HepG2 (cell line): ENCODE results near the gene CYSLTR2. TPM values are rescaled to one million over a fixed set of nuclear protein-coding genes. Genes with fewer than 3 reads are reported as not detected.

Experiments
- ATAC-seq: fragments of 200-7000 bp; cut with Tn5 transposase; 3 replicates; pipeline ENCODE4 v1.9.1; 2020; ENCODE audit warnings: mild to moderate bottlenecking, moderate library complexity
- BruUV-seq: library from RNA; stranded (reverse); fragments of 400-500 nt; replicated peaks from 2 replicates; lab custom pipeline; 2021; lab: Mats Ljungman, UMichigan
- CTCF ChIA-PET: fragments of 300-600 bp; formaldehyde crosslinking; extraction: SDS; loops from one replicate; lab custom pipeline; 2021; ENCODE audit warnings: low total read pairs, inconsistent platforms, low intra/inter-chr PET ratio; lab: Yijun Ruan, JAX
- POLR2A ChIA-PET: fragments of 350-600 bp; sonication (Branson Sonifier 250); formaldehyde crosslinking; loops from one replicate; lab custom pipeline; 2020; ENCODE audit warnings: antibody characterized with exemption, inconsistent platforms; lab: Yijun Ruan, JAX
- DNase-seq: peaks from one replicate; pipeline ENCODE4 v3.0.0-alpha.2; 2015; ENCODE audit warnings: low spot score
- FAIRE-seq: peaks from 3 replicates; lab custom pipeline; 2011; peaks lifted over from hg19 to GRCh38; lab: Jason Lieb, UNC
- H2AFZ ChIP-seq: one replicate; pipeline ENCODE4 v1.6.1; 2011; ENCODE audit warnings: low read length, inconsistent platforms
- H3K27ac ChIP-seq: fragments of 300-600 bp; 3 replicates; pipeline ENCODE4 v1.8.0; 2011; ENCODE audit warnings: mixed run types, mild to moderate bottlenecking, mixed read lengths, low read length, inconsistent platforms; ENCODE audit not compliant: insufficient read depth; ENCODE audit errors: extremely low read length
- H3K27me3 ChIP-seq, 2 experiments: fragments of 200-600 bp in 1 of 2; 2 replicates in 1 of 2; 3 replicates in 1 of 2; pipeline versions ENCODE4 v1.6.0 to v1.8.0; 2011; ENCODE audit warnings: low read length in 2 of 2, mild to moderate bottlenecking in 2 of 2, moderate library complexity in 2 of 2, inconsistent platforms in 1 of 2; ENCODE audit not compliant: insufficient read depth in 2 of 2, control insufficient read depth in 1 of 2
- H3K36me3 ChIP-seq, 2 experiments: fragments of 200-600 bp in 1 of 2; replicated peaks in 1 of 2; 2 replicates in 1 of 2; 3 replicates in 1 of 2; pipeline versions ENCODE4 v1.5.1 to v1.8.0; 2011; ENCODE audit warnings: low read length in 2 of 2, inconsistent platforms in 1 of 2; ENCODE audit not compliant: insufficient read depth in 2 of 2, control insufficient read depth in 1 of 2
- H3K4me1 ChIP-seq: 2 replicates; pipeline ENCODE4 v1.5.1; 2012; ENCODE audit warnings: low read length, inconsistent platforms; ENCODE audit not compliant: insufficient read depth
- H3K4me2 ChIP-seq: 2 replicates; pipeline ENCODE4 v1.6.0; 2011; ENCODE audit warnings: low read depth, low read length, inconsistent platforms
- H3K4me3 ChIP-seq, 3 experiments: fragments of 200-600 bp in 1 of 3; sonication (generic), shearing (Covaris generic) in 1 of 3; replicated peaks in 1 of 3; 2 replicates each; pipeline ENCODE4 v1.5.1; 2011 to 2016; ENCODE audit warnings: low read length in 3 of 3, inconsistent platforms in 2 of 3, low read depth in 2 of 3, mild to moderate bottlenecking in 2 of 3, control low read depth in 1 of 3, mixed read lengths in 1 of 3; ENCODE audit not compliant: insufficient read depth in 1 of 3
- H3K79me2 ChIP-seq: one replicate; pipeline ENCODE4 v1.6.1; 2011; ENCODE audit warnings: low read length, inconsistent platforms; ENCODE audit not compliant: insufficient read depth
- H3K9ac ChIP-seq: 2 replicates; pipeline ENCODE4 v1.6.0; 2011; ENCODE audit warnings: mild to moderate bottlenecking, low read depth, low read length, inconsistent platforms; ENCODE audit not compliant: insufficient read depth
- H3K9me3 ChIP-seq: 2 replicates; pipeline ENCODE4 v1.5.1; 2012; ENCODE audit warnings: mild to moderate bottlenecking, low read length
- H4K20me1 ChIP-seq: 2 replicates; pipeline ENCODE4 v1.6.0; 2011; ENCODE audit warnings: inconsistent platforms, mild to moderate bottlenecking, low read length, moderate library complexity; ENCODE audit not compliant: insufficient read depth
- ARNT ChIP-seq: fragments of 450-650 bp; IDR thresholded peaks from 2 replicates; pipeline ENCODE4 v1.6.1; 2017
- ARNTL ChIP-seq: sonication (generic); formaldehyde crosslinking; IDR thresholded peaks from 2 replicates; pipeline ENCODE4 v1.4.0; 2020; ENCODE audit warnings: mild to moderate bottlenecking, missing genetic modification reagents
- NAIF1 ChIP-seq: sonication (generic); formaldehyde crosslinking; IDR thresholded peaks from 2 replicates; pipeline ENCODE4 v1.5.0; 2020; ENCODE audit warnings: mild to moderate bottlenecking, missing genetic modification reagents, borderline replicate concordance
- NCOR1 ChIP-seq: fragments of 200-600 bp; sonication (generic); IDR thresholded peaks from 2 replicates; pipeline ENCODE4 v1.7.0; 2017; ENCODE audit warnings: antibody characterized with exemption, low read length, borderline replicate concordance
- NFE2L2 ChIP-seq: fragments of 150-350 bp; IDR thresholded peaks from 2 replicates; pipeline ENCODE4 v1.6.1; 2014; ENCODE audit warnings: low read length
- SMAD3 ChIP-seq: sonication (generic); formaldehyde crosslinking; IDR thresholded peaks from 2 replicates; pipeline ENCODE4 v1.4.0; 2020; ENCODE audit warnings: missing genetic modification reagents
- TCF7L2 ChIP-seq: IDR thresholded peaks from 2 replicates; pipeline ENCODE4 v1.6.1; 2011; ENCODE audit warnings: mild to moderate bottlenecking, low read depth, low read length, moderate library complexity
- ZNF383 ChIP-seq: sonication (generic); formaldehyde crosslinking; IDR thresholded peaks from 2 replicates; pipeline ENCODE4 v1.4.0; 2020; ENCODE audit warnings: missing genetic modification reagents, mild to moderate bottlenecking, borderline replicate concordance
- ZNF496 ChIP-seq: sonication (generic); formaldehyde crosslinking; IDR thresholded peaks from 2 replicates; pipeline ENCODE4 v1.8.1; 2023; ENCODE audit warnings: mild to moderate bottlenecking, moderate library complexity, missing genetic modification reagents; ENCODE audit not compliant: insufficient replicate concordance
- whole genome bisulfite sequencing: methylation state at CpG from one replicate; pipeline ENCODE4 v1.1.6; 2017; ENCODE audit warnings: low lambda C conversion rate; 5-methylcytosine and 5-hydroxymethylcytosine counted together
- in situ Hi-C: cut with HindIII; loops from 2 replicates; pipeline ENCODE4 v1.10.0; 2017; ENCODE audit warnings: low pct_unique_long_range_greater_than_20kb; ENCODE audit not compliant: extremely low pct_ligation_motif_present
- intact Hi-C: fragments of 100-400 bp; cut with micrococcal nuclease; formaldehyde crosslinking; loops from one replicate; pipeline ENCODE4 v1.10.0; 2022; ENCODE audit not compliant: unreplicated experiment
- polyA plus RNA-seq, 8 experiments: library from polyadenylated mRNA; depleted of rRNA in 3 of 8; stranded (reverse) in 7 of 8; unstranded in 1 of 8; fragments of >200 nt; fragmentation: Illumina TruSeq in 4 of 8; extraction: Trizol in 4 of 8; gene quantifications; 2 replicates each; pipeline versions ENCODE4 v1.2.1 to v1.2.3, GENCODE V29; 2011 to 2016; ENCODE audit warnings: low read depth in 4 of 8, missing spikeins in 1 of 8, mixed read lengths in 1 of 8; ENCODE audit not compliant: insufficient read depth in 1 of 8
- total RNA-seq, 5 experiments: library from RNA; depleted of rRNA; stranded (reverse); fragments of >200 nt; fragmentation: Illumina TruSeq; extraction: Trizol; gene quantifications; 2 replicates each; pipeline ENCODE4 v1.2.3, GENCODE V29; 2016; ENCODE audit warnings: low read depth in 1 of 5
- TF ChIP-seq, protein P1 (sequence below): sonication (generic); formaldehyde crosslinking; IDR thresholded peaks from 2 replicates; pipeline ENCODE4 v1.4.0; 2020; ENCODE audit warnings: low read depth, missing genetic modification reagents
- TF ChIP-seq, protein P2 (sequence below): sonication (generic); formaldehyde crosslinking; IDR thresholded peaks from 2 replicates; pipeline ENCODE4 v1.5.0; 2020; ENCODE audit warnings: missing genetic modification reagents
- TF ChIP-seq, protein P3 (sequence below): IDR thresholded peaks from 2 replicates; pipeline ENCODE4 v1.6.1; 2016; ENCODE audit warnings: missing biosample characterization, missing genetic modification reagents, low read depth
- TF ChIP-seq, protein P4 (sequence below): sonication (generic); formaldehyde crosslinking; conservative IDR thresholded peaks from 2 replicates; pipeline ENCODE4 v1.5.0; 2020; ENCODE audit warnings: missing genetic modification reagents
- TF ChIP-seq, protein P5 (sequence below): IDR thresholded peaks from 2 replicates; pipeline ENCODE4 v1.6.1; 2016

CYSLTR2 gene
- total and polyA plus RNA-seq, 2 of the 13 experiments (the other 11 are each of a cell fraction or from before 2014, with no cell fraction given) = not detected

DNA sequence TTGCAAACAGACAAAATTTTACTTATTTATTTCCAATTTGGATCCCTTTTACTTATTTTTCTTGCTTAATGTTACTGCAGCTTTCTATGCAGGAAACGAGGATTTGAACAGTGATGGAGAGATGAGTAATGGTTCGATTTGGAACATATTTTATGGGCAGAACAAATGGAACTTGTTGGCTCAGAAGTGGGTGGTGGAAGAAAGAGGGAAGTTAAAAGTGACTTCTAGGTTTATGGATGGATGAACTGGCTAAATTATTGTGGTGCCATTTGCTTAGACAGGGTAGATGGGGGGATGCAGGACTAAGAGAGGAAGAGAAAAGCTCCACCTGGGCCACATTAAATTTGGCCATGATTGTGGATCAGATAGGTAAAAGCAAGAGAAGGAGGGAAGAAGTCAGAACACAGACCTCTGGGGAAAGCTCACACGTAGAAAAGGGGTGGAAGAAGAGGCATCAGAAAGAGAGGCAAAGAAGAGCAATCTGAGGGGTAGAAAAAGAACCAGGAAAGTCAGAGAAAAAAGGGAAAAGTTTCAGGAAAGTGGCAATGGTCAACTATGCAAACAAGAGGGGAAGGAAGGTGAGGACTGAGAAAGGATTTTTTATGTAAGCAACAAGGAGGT is 768 bp upstream of the CYSLTR2 start (continued):
- TF ChIP-seq, protein P1, sequence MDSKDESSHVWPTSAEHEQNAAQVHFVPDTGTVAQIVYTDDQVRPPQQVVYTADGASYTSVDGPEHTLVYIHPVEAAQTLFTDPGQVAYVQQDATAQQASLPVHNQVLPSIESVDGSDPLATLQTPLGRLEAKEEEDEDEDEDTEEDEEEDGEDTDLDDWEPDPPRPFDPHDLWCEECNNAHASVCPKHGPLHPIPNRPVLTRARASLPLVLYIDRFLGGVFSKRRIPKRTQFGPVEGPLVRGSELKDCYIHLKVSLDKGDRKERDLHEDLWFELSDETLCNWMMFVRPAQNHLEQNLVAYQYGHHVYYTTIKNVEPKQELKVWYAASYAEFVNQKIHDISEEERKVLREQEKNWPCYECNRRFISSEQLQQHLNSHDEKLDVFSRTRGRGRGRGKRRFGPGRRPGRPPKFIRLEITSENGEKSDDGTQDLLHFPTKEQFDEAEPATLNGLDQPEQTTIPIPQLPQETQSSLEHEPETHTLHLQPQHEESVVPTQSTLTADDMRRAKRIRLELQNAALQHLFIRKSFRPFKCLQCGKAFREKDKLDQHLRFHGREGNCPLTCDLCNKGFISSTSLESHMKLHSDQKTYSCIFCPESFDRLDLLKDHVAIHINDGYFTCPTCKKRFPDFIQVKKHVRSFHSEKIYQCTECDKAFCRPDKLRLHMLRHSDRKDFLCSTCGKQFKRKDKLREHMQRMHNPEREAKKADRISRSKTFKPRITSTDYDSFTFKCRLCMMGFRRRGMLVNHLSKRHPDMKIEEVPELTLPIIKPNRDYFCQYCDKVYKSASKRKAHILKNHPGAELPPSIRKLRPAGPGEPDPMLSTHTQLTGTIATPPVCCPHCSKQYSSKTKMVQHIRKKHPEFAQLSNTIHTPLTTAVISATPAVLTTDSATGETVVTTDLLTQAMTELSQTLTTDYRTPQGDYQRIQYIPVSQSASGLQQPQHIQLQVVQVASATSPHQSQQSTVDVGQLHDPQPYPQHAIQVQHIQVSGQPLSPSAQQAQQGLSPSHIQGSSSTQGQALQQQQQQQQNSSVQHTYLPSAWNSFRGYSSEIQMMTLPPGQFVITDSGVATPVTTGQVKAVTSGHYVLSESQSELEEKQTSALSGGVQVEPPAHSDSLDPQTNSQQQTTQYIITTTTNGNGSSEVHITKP (CRISPR knock-in tag) = no peak
- TF ChIP-seq ZNF496 (CRISPR knock-in tag) = no peak
- no peak for TF ChIP-seq ZNF383 (CRISPR knock-in tag)

DNA sequence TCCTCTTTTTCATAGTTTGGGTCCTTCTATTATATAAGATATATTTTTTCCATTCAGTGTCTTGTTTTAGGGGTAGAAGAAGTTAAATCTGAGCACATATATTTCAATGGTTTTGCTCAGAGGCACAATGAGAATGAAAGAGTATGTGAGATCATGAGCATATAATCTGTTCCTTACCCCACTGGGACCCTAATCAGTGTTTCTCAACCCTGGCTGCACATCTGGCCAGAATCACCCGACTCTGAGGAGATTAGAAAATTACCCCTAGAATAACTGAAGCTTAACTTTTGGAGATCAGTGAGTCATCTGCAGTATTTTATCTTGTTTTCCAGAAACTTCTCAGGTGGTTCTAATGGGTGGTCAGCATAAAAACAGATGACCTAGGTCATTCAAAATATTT is 782 bp downstream of the CYSLTR2 start:
- ATAC-seq = no peak
- in situ Hi-C loops (no loop called here), intact Hi-C loops (no loop called here)
- Histone ChIP-seq H2AFZ (no peak overlapping the region), H3K79me2 (no peaks in the 10 kb centered on the region), H3K27me3 (no peaks in the 10 kb centered on the region), H3K4me1 (peaks cover 15% of the 10 kb centered on the region), H4K20me1 (no peaks in the 10 kb centered on the region), H3K9me3 (no peaks in the 10 kb centered on the region), H3K4me3 (no peak overlapping the region), H3K27ac (no peak overlapping the region), H3K9ac (no peak overlapping the region), H3K36me3 (no peaks in the 10 kb centered on the region), H3K4me2 (no peak overlapping the region)
- no peak for DNase-seq
- POLR2A ChIA-PET = no interaction called here
- WGBS = 57% methylated on average over 1 of the region's 1 CpG
- CTCF ChIA-PET = no interaction called here
- FAIRE-seq = no peak
- no TSS peak for BruUV-seq
- TF ChIP-seq, protein P2, sequence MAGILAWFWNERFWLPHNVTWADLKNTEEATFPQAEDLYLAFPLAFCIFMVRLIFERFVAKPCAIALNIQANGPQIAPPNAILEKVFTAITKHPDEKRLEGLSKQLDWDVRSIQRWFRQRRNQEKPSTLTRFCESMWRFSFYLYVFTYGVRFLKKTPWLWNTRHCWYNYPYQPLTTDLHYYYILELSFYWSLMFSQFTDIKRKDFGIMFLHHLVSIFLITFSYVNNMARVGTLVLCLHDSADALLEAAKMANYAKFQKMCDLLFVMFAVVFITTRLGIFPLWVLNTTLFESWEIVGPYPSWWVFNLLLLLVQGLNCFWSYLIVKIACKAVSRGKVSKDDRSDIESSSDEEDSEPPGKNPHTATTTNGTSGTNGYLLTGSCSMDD (CRISPR knock-in tag) = no peak
- TF ChIP-seq NCOR1 = no peak
- TF ChIP-seq ARNTL (CRISPR knock-in tag) = no peak
- TF ChIP-seq SMAD3 = no peak
- TF ChIP-seq, protein P3, sequence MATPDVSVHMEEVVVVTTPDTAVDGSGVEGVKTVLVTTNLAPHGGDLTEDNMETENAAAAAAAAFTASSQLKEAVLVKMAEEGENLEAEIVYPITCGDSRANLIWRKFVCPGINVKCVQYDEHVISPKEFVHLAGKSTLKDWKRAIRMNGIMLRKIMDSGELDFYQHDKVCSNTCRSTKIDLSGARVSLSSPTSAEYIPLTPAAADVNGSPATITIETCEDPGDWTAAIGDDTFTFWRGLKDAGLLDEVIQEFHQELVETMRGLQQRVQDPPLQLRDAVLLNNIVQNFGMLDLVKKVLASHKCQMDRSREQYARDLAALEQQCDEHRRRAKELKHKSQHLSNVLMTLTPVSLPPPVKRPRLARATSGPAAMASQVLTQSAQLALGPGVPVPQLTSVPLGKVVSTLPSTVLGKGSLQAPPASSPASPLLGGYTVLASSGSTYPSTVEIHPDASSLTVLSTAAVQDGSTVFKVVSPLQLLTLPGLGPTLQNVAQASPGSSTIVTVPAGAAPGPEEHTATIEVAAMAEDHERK = no peak
- no peak for TF ChIP-seq NAIF1 (CRISPR knock-in tag)
- TF ChIP-seq, protein P4, sequence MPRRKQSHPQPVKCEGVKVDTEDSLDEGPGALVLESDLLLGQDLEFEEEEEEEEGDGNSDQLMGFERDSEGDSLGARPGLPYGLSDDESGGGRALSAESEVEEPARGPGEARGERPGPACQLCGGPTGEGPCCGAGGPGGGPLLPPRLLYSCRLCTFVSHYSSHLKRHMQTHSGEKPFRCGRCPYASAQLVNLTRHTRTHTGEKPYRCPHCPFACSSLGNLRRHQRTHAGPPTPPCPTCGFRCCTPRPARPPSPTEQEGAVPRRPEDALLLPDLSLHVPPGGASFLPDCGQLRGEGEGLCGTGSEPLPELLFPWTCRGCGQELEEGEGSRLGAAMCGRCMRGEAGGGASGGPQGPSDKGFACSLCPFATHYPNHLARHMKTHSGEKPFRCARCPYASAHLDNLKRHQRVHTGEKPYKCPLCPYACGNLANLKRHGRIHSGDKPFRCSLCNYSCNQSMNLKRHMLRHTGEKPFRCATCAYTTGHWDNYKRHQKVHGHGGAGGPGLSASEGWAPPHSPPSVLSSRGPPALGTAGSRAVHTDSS = no peak
- TF ChIP-seq, protein P5, sequence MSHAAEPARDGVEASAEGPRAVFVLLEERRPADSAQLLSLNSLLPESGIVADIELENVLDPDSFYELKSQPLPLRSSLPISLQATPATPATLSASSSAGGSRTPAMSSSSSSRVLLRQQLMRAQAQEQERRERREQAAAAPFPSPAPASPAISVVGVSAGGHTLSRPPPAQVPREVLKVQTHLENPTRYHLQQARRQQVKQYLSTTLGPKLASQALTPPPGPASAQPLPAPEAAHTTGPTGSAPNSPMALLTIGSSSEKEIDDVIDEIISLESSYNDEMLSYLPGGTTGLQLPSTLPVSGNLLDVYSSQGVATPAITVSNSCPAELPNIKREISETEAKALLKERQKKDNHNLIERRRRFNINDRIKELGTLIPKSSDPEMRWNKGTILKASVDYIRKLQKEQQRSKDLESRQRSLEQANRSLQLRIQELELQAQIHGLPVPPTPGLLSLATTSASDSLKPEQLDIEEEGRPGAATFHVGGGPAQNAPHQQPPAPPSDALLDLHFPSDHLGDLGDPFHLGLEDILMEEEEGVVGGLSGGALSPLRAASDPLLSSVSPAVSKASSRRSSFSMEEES (CRISPR knock-in tag) = no peak
- TF ChIP-seq TCF7L2 = no peak
- TF ChIP-seq ARNT = no peak
- no peak for TF ChIP-seq NFE2L2
